Nephron (organoid): ENCODE data around the gene TMEM39B.
"Not testable (repeated sequence)": the region's sequence is repeated elsewhere in the genome, so short reads cannot be mapped to it uniquely, and the experiment has no call there.

Experiments used
- H3K27ac Mint-ChIP-seq, 3 experiments: 2 replicates each; pipeline ENCODE4 v1.8.0; 2020; ENCODE audit warnings: mixed read lengths in 3 of 3, mild to moderate bottlenecking in 2 of 3, moderate library complexity in 1 of 3
- H3K27me3 Mint-ChIP-seq: 2 replicates; pipeline ENCODE4 v1.8.0; 2021; ENCODE audit warnings: low read depth, mild to moderate bottlenecking, moderate library complexity, mixed read lengths
- H3K36me3 Mint-ChIP-seq: 2 replicates; pipeline ENCODE4 v1.8.0; 2020; ENCODE audit warnings: low read depth, mixed read lengths
- H3K4me1 Mint-ChIP-seq: 2 replicates; pipeline ENCODE4 v1.8.0; 2020; ENCODE audit warnings: mixed read lengths
- H3K4me3 Mint-ChIP-seq, 3 experiments: 2 replicates each; pipeline ENCODE4 v1.8.0; 2020; ENCODE audit warnings: mild to moderate bottlenecking in 3 of 3, mixed read lengths in 3 of 3, moderate library complexity in 2 of 3
- H3K9me3 Mint-ChIP-seq: 2 replicates; pipeline ENCODE4 v1.8.0; 2020; ENCODE audit warnings: mixed read lengths
- TF ChIP-seq, protein P1 (sequence below), 3 experiments: fragments of 200-600 bp; sonication (generic); IDR thresholded peaks; one replicate each; pipeline ENCODE4 v1.5.0; 2021; ENCODE audit warnings: antibody characterized with exemption in 3 of 3; ENCODE audit not compliant: unreplicated experiment in 3 of 3

Gene TMEM39B

DNA sequence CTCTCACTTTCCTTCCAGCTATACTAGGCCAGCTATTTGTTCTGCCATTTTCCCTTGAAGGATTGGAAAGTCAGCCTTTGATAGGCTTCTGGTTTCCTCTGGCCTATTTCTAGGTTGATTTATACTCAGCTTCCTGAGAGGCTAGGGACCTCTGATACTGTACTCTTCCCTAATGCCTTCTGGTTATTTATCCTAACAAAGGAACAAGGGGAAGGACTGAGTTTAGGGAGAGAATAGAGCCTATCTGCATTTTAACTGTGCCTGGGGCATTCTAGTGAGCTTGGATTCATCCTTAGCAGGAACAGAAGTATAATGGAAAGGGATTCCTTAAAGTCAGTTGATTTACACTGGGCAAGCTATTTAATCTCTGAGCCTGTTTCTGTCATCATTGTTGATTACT, 11.8 kb upstream of the TMEM39B start:
- Mint-ChIP-seq H3K36me3 (peaks cover 60% of the 10 kb centered on the region), H3K4me1 (peaks cover 35% of the 10 kb centered on the region), H3K9me3 (no peaks in the 10 kb centered on the region), H3K27ac (peak overlapping the region; percentile 76 to 97 (median 91)), H3K4me3 (no peak overlapping the region), H3K27me3 (no peaks in the 10 kb centered on the region)
- TF ChIP-seq, protein P1, sequence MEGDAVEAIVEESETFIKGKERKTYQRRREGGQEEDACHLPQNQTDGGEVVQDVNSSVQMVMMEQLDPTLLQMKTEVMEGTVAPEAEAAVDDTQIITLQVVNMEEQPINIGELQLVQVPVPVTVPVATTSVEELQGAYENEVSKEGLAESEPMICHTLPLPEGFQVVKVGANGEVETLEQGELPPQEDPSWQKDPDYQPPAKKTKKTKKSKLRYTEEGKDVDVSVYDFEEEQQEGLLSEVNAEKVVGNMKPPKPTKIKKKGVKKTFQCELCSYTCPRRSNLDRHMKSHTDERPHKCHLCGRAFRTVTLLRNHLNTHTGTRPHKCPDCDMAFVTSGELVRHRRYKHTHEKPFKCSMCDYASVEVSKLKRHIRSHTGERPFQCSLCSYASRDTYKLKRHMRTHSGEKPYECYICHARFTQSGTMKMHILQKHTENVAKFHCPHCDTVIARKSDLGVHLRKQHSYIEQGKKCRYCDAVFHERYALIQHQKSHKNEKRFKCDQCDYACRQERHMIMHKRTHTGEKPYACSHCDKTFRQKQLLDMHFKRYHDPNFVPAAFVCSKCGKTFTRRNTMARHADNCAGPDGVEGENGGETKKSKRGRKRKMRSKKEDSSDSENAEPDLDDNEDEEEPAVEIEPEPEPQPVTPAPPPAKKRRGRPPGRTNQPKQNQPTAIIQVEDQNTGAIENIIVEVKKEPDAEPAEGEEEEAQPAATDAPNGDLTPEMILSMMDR (IDR thresholded peaks at IDR 0.05; ENCODE audit: unreplicated experiment in 3 of 3) = no peak

DNA sequence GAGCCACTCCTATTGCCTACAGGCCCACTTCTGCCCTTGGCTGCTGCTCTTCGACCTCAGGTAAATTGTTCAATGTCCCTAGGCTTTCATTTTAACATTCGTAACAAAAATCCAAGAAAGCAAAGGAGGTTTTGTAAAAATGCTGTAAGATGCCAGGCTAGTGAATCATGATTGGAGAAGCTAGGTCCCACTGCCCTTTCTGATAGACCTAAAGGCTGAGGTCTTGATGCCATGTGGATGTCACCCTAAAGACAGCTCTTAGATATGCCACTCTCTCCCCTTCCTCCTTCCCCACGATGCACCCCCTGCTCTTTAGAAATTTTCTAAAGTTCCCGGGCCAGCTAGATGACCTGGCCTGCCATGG, 9.9 kb upstream of the TMEM39B start:
- Mint-ChIP-seq H3K4me3 (no peak overlapping the region), H3K27me3 (no peaks in the 10 kb centered on the region), H3K27ac (peak overlapping the region; percentile 91 to 97 (median 96)), H3K9me3 (no peaks in the 10 kb centered on the region), H3K36me3 (peaks cover 47% of the 10 kb centered on the region), H3K4me1 (peaks cover 32% of the 10 kb centered on the region)
- TF ChIP-seq, protein P1 (IDR thresholded peaks at IDR 0.05; ENCODE audit: unreplicated experiment in 3 of 3) = no peak

GRCh38 chr1:32063261-32063681, 9.5 kb upstream of the TMEM39B start:
- Mint-ChIP-seq H3K4me3 (peak overlapping the region in 2 of 3 experiments; percentile 24 to 41), H3K9me3 (no peaks in the 10 kb centered on the region), H3K27me3 (no peaks in the 10 kb centered on the region), H3K36me3 (peaks cover 45% of the 10 kb centered on the region), H3K27ac (peak overlapping the region; percentile 91 to 97 (median 96)), H3K4me1 (peaks cover 32% of the 10 kb centered on the region)
- TF ChIP-seq, protein P1 (IDR thresholded peaks at IDR 0.05; ENCODE audit: unreplicated experiment in 3 of 3) = peak; percentile 53 to 59 (median 58)

GRCh38 chr1:32065613-32066488, 6.9 kb upstream of the TMEM39B start:
- not testable (repeated sequence) for H3K27ac Mint-ChIP-seq, H3K27me3 Mint-ChIP-seq, H3K4me3 Mint-ChIP-seq, H3K9me3 Mint-ChIP-seq
- Mint-ChIP-seq H3K4me1 (peaks cover 33% of the 10 kb centered on the region), H3K36me3 (peaks cover 19% of the 10 kb centered on the region)

DNA sequence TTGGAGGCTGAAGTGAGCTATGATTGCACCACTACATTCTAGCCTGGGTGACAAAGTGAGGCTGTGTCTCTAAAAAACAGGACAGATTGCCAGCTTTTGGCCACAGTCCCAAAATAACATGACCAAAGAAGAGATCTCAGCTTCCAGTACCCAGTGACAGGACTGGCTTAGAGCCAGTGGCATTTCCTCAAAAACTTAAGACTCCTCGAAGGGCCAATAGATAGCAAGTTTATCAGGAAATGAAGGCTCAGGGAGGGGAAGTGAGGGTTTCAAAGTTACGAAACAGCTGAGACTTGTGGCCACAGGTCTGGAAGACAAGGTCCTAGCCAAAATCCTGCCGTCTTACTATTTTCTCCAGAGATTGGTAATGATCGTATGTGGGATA, 6.3 kb upstream of the TMEM39B start:
- TF ChIP-seq, protein P1 (IDR thresholded peaks at IDR 0.05; ENCODE audit: unreplicated experiment in 3 of 3) = no peak
- no peaks in the 10 kb centered on the region for H3K9me3 Mint-ChIP-seq
- no peak overlapping the region for H3K4me3 Mint-ChIP-seq
- peaks cover 13% of the 10 kb centered on the region for H3K36me3 Mint-ChIP-seq
- peak overlapping the region in 2 of 3 experiments; percentile 24 to 33 for H3K27ac Mint-ChIP-seq
- peaks cover 28% of the 10 kb centered on the region for H3K4me1 Mint-ChIP-seq
- no peaks in the 10 kb centered on the region for H3K27me3 Mint-ChIP-seq

DNA sequence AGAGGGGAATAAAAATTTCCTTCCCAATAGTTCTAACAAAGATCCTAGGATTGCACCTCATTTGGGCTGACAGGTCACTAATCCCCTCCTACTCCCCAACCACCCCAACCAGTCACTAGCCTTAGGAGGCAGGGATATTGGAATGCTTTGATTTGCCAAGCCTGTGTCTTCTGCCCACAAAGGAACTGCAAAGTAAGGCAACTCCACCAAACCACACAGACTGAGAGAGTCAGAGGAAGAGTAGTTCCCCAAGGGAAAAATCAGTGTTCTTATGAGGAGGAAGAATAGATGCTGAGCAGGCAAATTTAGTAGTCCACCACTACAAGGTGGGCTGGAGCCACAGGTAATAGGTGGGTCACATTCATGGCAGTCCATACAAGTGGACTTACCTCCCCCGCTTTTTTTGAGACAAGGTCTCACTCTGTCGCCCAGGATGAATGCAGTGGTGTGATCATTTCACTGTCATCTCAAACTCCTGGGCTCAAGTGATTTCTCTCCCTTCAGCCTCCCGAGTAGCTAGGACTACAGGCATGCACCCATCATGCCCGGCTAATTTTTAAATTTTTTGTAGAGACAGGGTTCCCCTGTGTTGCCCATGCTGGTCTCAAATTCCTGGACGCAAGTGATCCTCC, 3.7 kb upstream of the TMEM39B start:
- Mint-ChIP-seq H3K36me3 (peaks cover under 1% of the 10 kb centered on the region), H3K9me3 (no peaks in the 10 kb centered on the region), H3K27me3 (no peaks in the 10 kb centered on the region), H3K4me1 (peaks cover 19% of the 10 kb centered on the region), H3K4me3 (peak overlapping the region in 2 of 3 experiments; percentile 24 to 31), H3K27ac (peak overlapping the region; percentile 47 to 69 (median 54))
- TF ChIP-seq, protein P1 (IDR thresholded peaks at IDR 0.05; ENCODE audit: unreplicated experiment in 3 of 3) = no peak
